Nephron (organoid): ENCODE measurements around the gene NHS.

Experiments used
- H3K27ac Mint-ChIP-seq, 3 experiments: 2 replicates each; pipeline ENCODE4 v1.8.0; 2020; ENCODE audit warnings: mixed read lengths in 3 of 3, mild to moderate bottlenecking in 2 of 3, moderate library complexity in 1 of 3
- H3K27me3 Mint-ChIP-seq: 2 replicates; pipeline ENCODE4 v1.8.0; 2021; ENCODE audit warnings: low read depth, mild to moderate bottlenecking, moderate library complexity, mixed read lengths
- H3K36me3 Mint-ChIP-seq: 2 replicates; pipeline ENCODE4 v1.8.0; 2020; ENCODE audit warnings: low read depth, mixed read lengths
- H3K4me1 Mint-ChIP-seq: 2 replicates; pipeline ENCODE4 v1.8.0; 2020; ENCODE audit warnings: mixed read lengths
- H3K4me3 Mint-ChIP-seq, 3 experiments: 2 replicates each; pipeline ENCODE4 v1.8.0; 2020; ENCODE audit warnings: mild to moderate bottlenecking in 3 of 3, mixed read lengths in 3 of 3, moderate library complexity in 2 of 3
- H3K9me3 Mint-ChIP-seq: 2 replicates; pipeline ENCODE4 v1.8.0; 2020; ENCODE audit warnings: mixed read lengths
- CTCF ChIP-seq, 3 experiments: fragments of 200-600 bp; sonication (generic); IDR thresholded peaks; one replicate each; pipeline ENCODE4 v1.5.0; 2021; ENCODE audit warnings: antibody characterized with exemption in 3 of 3; ENCODE audit not compliant: unreplicated experiment in 3 of 3

The NHS gene

GRCh38 chrX:17527135-17527701, 152.2 kb downstream of the NHS start:
- H3K36me3 Mint-ChIP-seq = no peaks in the 10 kb centered on the region
- H3K27ac Mint-ChIP-seq = peak overlapping the region; percentile 81 to 91 (median 86)
- peak overlapping the region in 1 of 3 experiments; percentile 28 for H3K4me3 Mint-ChIP-seq
- TF ChIP-seq CTCF (IDR thresholded peaks at IDR 0.05; ENCODE audit: unreplicated experiment in 3 of 3) = no peak
- no peaks in the 10 kb centered on the region for H3K27me3 Mint-ChIP-seq
- no peaks in the 10 kb centered on the region for H3K9me3 Mint-ChIP-seq
- peaks cover 66% of the 10 kb centered on the region for H3K4me1 Mint-ChIP-seq

- no peaks in the 10 kb centered on the region for H3K9me3 Mint-ChIP-seq
- H3K27ac Mint-ChIP-seq = peak overlapping the region; percentile 81 to 91 (median 86)
- H3K4me1 Mint-ChIP-seq = peaks cover 66% of the 10 kb centered on the region
- no peaks in the 10 kb centered on the region for H3K27me3 Mint-ChIP-seq
- H3K4me3 Mint-ChIP-seq = no peak overlapping the region
- TF ChIP-seq CTCF (IDR thresholded peaks at IDR 0.05; ENCODE audit: unreplicated experiment in 3 of 3) = no peak
- no peaks in the 10 kb centered on the region for H3K36me3 Mint-ChIP-seq
Measured at GRCh38 chrX:17527922-17528321, 152.9 kb downstream of the NHS start.

- Mint-ChIP-seq H3K4me3 (peak overlapping the region in 2 of 3 experiments; percentile 0 to 16), H3K27me3 (no peaks in the 10 kb centered on the region), H3K4me1 (peaks cover 66% of the 10 kb centered on the region), H3K36me3 (no peaks in the 10 kb centered on the region), H3K27ac (peak overlapping the region; percentile 73 to 85 (median 81)), H3K9me3 (no peaks in the 10 kb centered on the region)
- no peak for TF ChIP-seq CTCF (IDR thresholded peaks at IDR 0.05; ENCODE audit: unreplicated experiment in 3 of 3)
Measured at GRCh38 chrX:17529151-17529745, 154.2 kb downstream of the NHS start.

- Mint-ChIP-seq H3K27me3 (no peaks in the 10 kb centered on the region), H3K4me1 (peaks cover 45% of the 10 kb centered on the region), H3K9me3 (no peaks in the 10 kb centered on the region), H3K36me3 (no peaks in the 10 kb centered on the region), H3K4me3 (no peak overlapping the region), H3K27ac (peak overlapping the region; percentile 59 to 65 (median 60))
- no peak for TF ChIP-seq CTCF (IDR thresholded peaks at IDR 0.05; ENCODE audit: unreplicated experiment in 3 of 3)
Measured at GRCh38 chrX:17531500-17531899, 156.5 kb downstream of the NHS start.

GRCh38 chrX:17535229-17535628, 160.2 kb downstream of the NHS start:
- H3K27ac Mint-ChIP-seq = peak overlapping the region in 2 of 3 experiments; percentile 1 to 83
- peaks cover 24% of the 10 kb centered on the region for H3K4me1 Mint-ChIP-seq
- H3K27me3 Mint-ChIP-seq = peaks cover 4% of the 10 kb centered on the region
- peak; percentile 12 to 36 (median 15) for TF ChIP-seq CTCF (IDR thresholded peaks at IDR 0.05; ENCODE audit: unreplicated experiment in 3 of 3)
- no peaks in the 10 kb centered on the region for H3K36me3 Mint-ChIP-seq
- no peak overlapping the region for H3K4me3 Mint-ChIP-seq
- H3K9me3 Mint-ChIP-seq = no peaks in the 10 kb centered on the region
